GM21717 (cell line): ENCODE data around the gene MON2.
"Not testable (repeated sequence)": the region's sequence is repeated elsewhere in the genome, so short reads cannot be mapped to it uniquely, and the experiment has no call there.

Experiments used
- ATAC-seq: cut with Tn5 transposase; IDR thresholded peaks from one replicate; pipeline ENCODE4 v1.9.1; 2021; ENCODE audit warnings: mild to moderate bottlenecking, moderate library complexity; ENCODE audit not compliant: unreplicated experiment

MON2 gene

DNA sequence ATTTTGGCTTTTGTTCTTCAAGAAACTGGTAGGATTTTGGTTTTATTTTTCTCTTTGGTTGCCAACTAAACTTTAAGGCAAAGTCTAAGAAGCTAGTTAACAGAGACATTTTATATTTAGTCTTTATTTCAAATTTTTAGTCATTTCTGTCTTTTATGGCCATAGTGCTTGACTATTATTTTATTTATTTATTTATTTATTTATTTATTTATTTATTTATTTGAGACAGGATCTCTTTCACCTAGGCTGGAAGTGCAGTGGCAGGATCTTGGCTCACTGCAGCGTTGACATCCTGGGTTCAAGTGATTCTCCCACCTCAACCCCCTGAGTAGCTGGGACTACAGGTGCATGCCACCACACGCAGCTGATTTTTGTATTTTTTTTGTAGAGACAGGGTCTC lies 3.1 kb downstream of the MON2 start:
- ATAC-seq, result no peak

GRCh38 chr12:62471734-62472133 lies 5.1 kb downstream of the MON2 start:
- ATAC-seq, result no peak

GRCh38 chr12:62472472-62472871 lies 5.8 kb downstream of the MON2 start:
- ATAC-seq, result no peak

DNA sequence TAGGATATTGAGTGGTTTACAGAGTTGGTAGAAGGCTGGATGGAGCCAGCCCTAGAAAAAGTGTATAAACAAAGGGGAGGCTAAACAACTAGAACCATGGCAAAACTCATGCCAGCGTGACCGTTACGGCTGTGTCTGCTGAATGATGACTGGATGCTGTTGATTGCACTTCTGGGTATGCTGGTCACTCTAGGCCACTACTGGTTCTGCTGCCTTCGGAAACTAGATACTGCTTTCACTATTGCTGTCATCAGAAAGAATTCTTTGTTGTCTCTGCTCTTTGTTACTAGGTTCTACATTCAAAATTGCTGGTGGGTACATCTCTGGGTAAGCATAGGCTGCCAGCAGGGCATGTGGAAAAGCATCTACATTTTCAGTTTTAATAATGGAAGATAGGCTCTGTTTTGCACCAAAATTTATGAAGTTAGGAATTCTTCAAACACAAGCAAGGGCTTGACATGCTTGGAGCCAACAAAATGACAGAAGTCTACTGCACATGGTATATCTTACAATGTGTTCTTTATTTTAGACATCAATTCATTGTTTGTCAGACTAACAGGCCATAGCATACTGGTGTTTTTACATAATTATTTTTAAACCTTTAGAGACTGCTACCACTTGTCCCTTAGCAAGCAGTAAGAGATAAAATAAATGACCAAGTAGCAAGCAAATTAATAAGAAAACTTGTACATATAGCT lies 15.4 kb downstream of the MON2 start:
- no peak for ATAC-seq

DNA sequence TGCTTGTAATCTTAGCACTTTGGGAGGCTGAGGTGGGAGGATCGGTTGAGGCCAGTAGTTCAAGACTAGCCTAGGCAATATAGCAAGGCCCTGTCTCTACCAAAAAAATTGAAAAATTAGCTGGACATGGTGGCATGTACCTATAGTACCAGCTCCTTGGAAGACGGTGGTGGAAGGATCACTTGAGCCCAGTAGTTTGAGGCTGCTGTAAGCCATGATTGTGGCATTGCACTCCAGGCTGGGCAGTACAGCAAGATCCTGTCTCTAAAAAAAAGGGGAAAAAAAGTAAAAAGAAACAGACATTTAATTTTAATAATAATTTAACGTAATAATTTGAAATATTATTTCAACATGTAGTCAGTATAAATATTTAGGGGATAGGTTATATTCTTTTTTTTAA lies 16.1 kb downstream of the MON2 start:
- ATAC-seq, result no peak

DNA sequence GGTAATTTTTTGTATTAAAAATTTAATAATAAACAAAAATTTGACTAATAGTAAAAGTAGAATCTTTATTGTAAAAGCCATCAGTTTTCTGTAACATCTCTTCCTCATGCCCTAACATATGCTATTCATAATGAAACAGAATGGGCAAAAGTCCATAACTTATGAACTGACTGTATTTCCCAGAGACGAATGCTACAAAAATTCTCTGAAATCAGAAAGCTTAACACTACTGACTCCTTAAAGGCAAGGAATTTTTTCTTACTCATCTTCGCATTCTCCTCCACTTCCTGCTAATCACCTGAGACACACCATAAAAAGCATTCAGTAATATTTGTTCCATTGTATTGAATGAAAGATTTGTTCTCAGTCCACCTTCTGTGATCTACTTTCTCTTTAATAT lies 17.6 kb downstream of the MON2 start:
- no peak for ATAC-seq

- no peak for ATAC-seq
Measured at GRCh38 chr12:62505786-62506185, 39.2 kb downstream of the MON2 start.

- ATAC-seq, result no peak
Measured at GRCh38 chr12:62512901-62513300, 46.3 kb downstream of the MON2 start.

GRCh38 chr12:62514080-62514479 lies 47.5 kb downstream of the MON2 start:
- not testable (repeated sequence) for ATAC-seq

DNA sequence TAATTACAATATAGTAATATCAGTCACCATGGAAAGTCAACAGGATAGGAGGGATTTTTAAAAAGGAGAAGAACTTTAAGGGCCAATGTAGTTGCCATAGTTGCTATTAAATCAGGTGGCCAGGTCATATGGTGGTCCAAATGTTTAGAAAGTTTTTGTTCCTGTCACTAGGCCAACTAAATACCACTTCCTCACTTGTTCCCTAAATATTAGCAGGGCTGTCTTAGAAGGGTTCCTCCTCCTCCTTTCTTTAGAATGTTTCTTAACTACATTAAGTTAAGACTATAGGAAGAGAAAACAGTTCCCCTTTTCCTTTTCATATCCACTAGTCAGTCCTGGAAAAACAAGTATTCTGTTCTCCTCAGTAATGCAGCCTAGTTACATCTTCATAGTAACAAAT lies 50.3 kb downstream of the MON2 start:
- no peak for ATAC-seq

- no peak for ATAC-seq
Measured at GRCh38 chr12:62517887-62518286, 51.3 kb downstream of the MON2 start.

GRCh38 chr12:62519043-62519442 lies 52.4 kb downstream of the MON2 start:
- no peak for ATAC-seq

- ATAC-seq, result no peak
Measured at GRCh38 chr12:62520361-62520760, 53.7 kb downstream of the MON2 start.

DNA sequence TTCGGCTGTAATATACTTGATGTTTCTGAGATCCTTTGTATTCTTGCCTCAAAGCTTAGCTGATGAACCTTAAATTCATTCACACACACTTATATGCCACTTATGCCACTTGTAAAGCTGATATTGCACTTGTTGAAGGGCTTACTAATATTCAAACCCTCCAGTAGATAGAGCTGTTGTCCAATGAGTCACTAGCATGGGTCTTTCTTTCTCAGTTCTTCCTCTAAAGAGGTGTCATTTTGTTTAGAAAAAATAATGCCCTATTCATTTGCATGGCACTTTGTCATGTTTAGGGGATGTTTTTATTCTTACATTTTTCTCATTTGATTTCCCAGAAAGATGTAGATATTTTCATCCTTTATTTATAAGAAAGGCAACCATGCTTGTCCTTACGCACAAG lies 56.4 kb downstream of the MON2 start:
- ATAC-seq, result no peak

DNA sequence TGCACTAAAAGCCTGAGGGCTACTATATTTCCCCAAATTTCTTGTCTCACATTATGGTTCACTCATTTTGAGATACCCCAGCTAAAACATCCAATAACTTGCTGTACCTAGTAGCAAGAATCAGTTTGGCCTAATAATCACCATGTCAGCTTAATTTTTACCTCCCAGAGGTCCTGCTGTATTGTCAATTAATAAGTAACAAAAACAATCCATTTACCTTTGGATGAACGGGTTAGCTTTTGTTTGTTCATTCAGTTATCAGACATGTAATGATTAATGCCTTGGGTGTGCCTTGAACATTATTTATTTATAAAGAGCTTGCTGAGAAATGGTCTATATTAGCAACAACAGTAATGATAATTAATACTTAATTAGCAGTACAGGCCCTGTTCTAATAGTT lies 57.0 kb downstream of the MON2 start:
- ATAC-seq, result no peak

DNA sequence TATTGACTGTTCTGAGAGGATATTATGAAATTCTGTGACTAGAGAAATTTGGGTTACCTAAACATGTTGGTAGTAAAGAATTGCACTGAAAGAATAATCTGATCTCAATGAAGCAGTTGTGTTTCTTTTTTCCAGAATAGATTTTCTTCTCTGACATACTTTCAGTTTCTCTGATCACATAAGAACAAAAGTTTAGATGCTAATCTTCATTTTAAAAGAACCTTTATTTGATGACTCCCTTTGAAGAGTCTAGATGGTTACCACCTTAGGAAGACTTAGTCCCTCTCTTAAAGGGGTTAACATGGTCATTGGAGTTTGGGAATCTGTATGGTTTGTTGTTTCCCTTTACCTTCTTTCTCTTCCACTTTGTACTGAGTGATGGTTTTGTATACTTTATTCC lies 58.6 kb downstream of the MON2 start:
- ATAC-seq, result no peak

GRCh38 chr12:62530596-62530995 lies 64.0 kb downstream of the MON2 start:
- ATAC-seq, result no peak

GRCh38 chr12:62532333-62532732 lies 65.7 kb downstream of the MON2 start:
- ATAC-seq, result no peak

GRCh38 chr12:62533087-62533754 lies 66.6 kb downstream of the MON2 start:
- ATAC-seq, result no peak

DNA sequence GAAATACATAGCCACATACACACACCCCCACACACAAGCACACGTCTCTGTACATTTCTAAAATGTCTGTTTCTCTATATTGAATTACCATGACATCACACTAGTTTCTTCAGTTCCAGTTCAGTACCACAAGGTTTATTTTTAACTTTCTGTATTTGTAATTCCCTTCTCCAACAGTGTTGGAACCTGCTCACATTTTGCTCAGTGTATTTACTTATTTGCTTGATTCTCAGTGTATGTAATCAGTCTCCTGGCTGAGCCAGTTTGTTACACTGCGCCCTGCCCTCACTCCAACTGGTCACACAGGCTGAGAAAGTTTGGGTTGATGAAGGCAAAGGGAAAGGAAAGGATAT lies 67.1 kb downstream of the MON2 start:
- no peak for ATAC-seq

DNA sequence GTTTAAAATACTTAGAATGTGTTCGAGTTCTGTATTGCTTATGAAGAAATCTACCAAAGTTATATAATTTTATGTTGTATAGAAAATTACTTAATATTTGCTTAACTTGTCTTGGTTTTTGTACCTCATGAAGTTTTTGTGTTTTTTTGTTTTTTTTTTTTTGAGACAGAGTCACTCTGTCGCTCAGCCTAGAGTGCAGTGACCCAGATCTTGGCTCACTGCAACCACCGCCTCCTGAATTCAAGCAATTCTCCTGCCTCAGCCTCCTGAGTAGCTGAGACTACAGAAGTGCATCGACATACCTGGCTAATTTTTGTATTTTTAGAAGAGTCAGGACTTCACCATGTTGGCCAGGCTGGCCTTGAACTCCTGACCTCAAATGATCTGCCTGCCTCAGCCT lies 69.9 kb downstream of the MON2 start:
- ATAC-seq, result no peak

DNA sequence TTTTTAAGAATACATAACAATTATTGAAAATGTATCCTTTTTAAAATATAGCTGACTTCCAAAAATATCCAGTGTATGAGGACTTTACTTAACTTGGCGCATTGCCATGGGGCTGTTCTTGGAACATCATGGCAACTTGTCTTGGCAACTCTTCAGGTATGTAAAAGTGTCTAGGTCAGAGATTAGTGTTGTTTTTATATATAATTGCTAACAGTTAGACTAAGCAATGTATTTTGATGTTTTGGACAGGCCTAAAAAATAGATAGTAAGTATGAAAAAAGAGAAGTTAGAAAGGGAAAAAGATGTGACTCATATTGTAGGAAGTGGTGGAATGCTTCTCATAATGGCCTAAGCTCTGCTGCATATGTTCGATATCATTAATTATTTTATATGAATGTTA lies 70.9 kb downstream of the MON2 start:
- ATAC-seq, result no peak

- no peak for ATAC-seq
Measured at GRCh38 chr12:62540354-62540753, 73.7 kb downstream of the MON2 start.
